H9 (cell line): ENCODE results near the gene PLA2G5. TPM values are rescaled to one million over a fixed set of nuclear protein-coding genes. Genes with fewer than 3 reads are reported as not detected.

Experiments used
- DNase-seq: peaks from one replicate; pipeline ENCODE4 v3.0.0-alpha.2; 2017
- H2AFZ ChIP-seq: one replicate; pipeline ENCODE4 v1.6.1; 2013; ENCODE audit warnings: mild to moderate bottlenecking, low read length, control low read depth, moderate library complexity
- H2AK5ac ChIP-seq: 2 replicates; pipeline ENCODE4 v1.6.1; 2013; ENCODE audit warnings: low read length, control low read depth, mixed read lengths; ENCODE audit not compliant: insufficient read length
- H2BK120ac ChIP-seq: one replicate; pipeline ENCODE4 v1.6.1; 2013; ENCODE audit warnings: low read depth, mild to moderate bottlenecking, low read length, control low read depth, inconsistent platforms; ENCODE audit not compliant: poor library complexity, severe bottlenecking
- H2BK12ac ChIP-seq: 2 replicates; pipeline ENCODE4 v1.6.1; 2013; ENCODE audit warnings: low read length, control low read depth, mixed read lengths, low read depth; ENCODE audit not compliant: insufficient read length
- H2BK15ac ChIP-seq: 2 replicates; pipeline ENCODE4 v1.6.1; 2013; ENCODE audit warnings: low read depth, low read length, control low read depth
- H2BK20ac ChIP-seq: one replicate; pipeline ENCODE4 v1.6.1; 2013; ENCODE audit warnings: low read depth, mild to moderate bottlenecking, low read length, control low read depth, inconsistent platforms; ENCODE audit not compliant: poor library complexity, severe bottlenecking
- H2BK5ac ChIP-seq: 2 replicates; pipeline ENCODE4 v1.6.1; 2013; ENCODE audit warnings: low read length, control low read depth, mixed read lengths; ENCODE audit not compliant: insufficient read length
- H3K14ac ChIP-seq: 2 replicates; pipeline ENCODE4 v1.6.1; 2013; ENCODE audit warnings: low read length, control low read depth; ENCODE audit not compliant: insufficient read depth
- H3K18ac ChIP-seq: 2 replicates; pipeline ENCODE4 v1.6.1; 2013; ENCODE audit warnings: low read depth, mild to moderate bottlenecking, mixed read lengths, low read length, control low read depth; ENCODE audit not compliant: insufficient read length
- H3K23ac ChIP-seq: 2 replicates; pipeline ENCODE4 v1.6.1; 2013; ENCODE audit warnings: low read length, control low read depth, mixed read lengths, low read depth; ENCODE audit not compliant: insufficient read length
- H3K23me2 ChIP-seq: 2 replicates; pipeline ENCODE4 v1.6.1; 2013; ENCODE audit warnings: low read depth, mild to moderate bottlenecking, mixed read lengths, low read length, control low read depth; ENCODE audit not compliant: insufficient read length, poor library complexity, severe bottlenecking
- H3K27ac ChIP-seq: 2 replicates; pipeline ENCODE4 v1.5.1; 2013; ENCODE audit warnings: low read length, control low read depth, mixed read lengths, low read depth; ENCODE audit not compliant: insufficient read length
- H3K27me3 ChIP-seq: 2 replicates; pipeline ENCODE4 v1.6.1; 2013; ENCODE audit warnings: low read length, control low read depth, inconsistent platforms; ENCODE audit not compliant: insufficient read depth
- H3K4ac ChIP-seq: 2 replicates; pipeline ENCODE4 v1.6.1; 2013; ENCODE audit warnings: low read depth, mild to moderate bottlenecking, control low read depth, inconsistent platforms, low read length, moderate library complexity
- H3K4me1 ChIP-seq: 2 replicates; pipeline ENCODE4 v1.6.1; 2013; ENCODE audit warnings: low read length, control low read depth, inconsistent platforms; ENCODE audit not compliant: insufficient read depth
- H3K4me2 ChIP-seq: 2 replicates; pipeline ENCODE4 v1.6.1; 2013; ENCODE audit warnings: low read length, control low read depth, mixed read lengths; ENCODE audit not compliant: insufficient read length, insufficient read depth
- H3K56ac ChIP-seq: 2 replicates; pipeline ENCODE4 v1.6.1; 2013; ENCODE audit warnings: low read depth, mild to moderate bottlenecking, mixed read lengths, low read length, control low read depth; ENCODE audit not compliant: insufficient read length
- H3K79me1 ChIP-seq: 2 replicates; pipeline ENCODE4 v1.6.1; 2013; ENCODE audit warnings: low read depth, mild to moderate bottlenecking, moderate library complexity, low read length, control low read depth, inconsistent platforms; ENCODE audit not compliant: insufficient read depth, poor library complexity, severe bottlenecking
- H3K79me2 ChIP-seq: 2 replicates; pipeline ENCODE4 v1.6.1; 2013; ENCODE audit warnings: low read length, control low read depth, inconsistent platforms; ENCODE audit not compliant: insufficient read depth
- H3K9ac ChIP-seq: 2 replicates; pipeline ENCODE4 v1.6.1; 2013; ENCODE audit warnings: low read length, control low read depth, mixed read lengths; ENCODE audit not compliant: insufficient read length; ENCODE audit errors: extremely low read depth
- H3K9me3 ChIP-seq: one replicate; pipeline ENCODE4 v1.6.1; 2013; ENCODE audit warnings: low read depth, low read length, inconsistent platforms; ENCODE audit not compliant: control insufficient read depth
- H3T11ph ChIP-seq: one replicate; pipeline ENCODE4 v1.6.1; 2013; ENCODE audit warnings: mild to moderate bottlenecking, low read length, control low read depth, inconsistent platforms
- H4K20me1 ChIP-seq: one replicate; pipeline ENCODE4 v1.6.1; 2013; ENCODE audit not compliant: control insufficient read depth, insufficient read length, insufficient read depth
- H4K5ac ChIP-seq: 2 replicates; pipeline ENCODE4 v1.6.1; 2013; ENCODE audit warnings: low read depth, mild to moderate bottlenecking, mixed read lengths, low read length, control low read depth; ENCODE audit not compliant: insufficient read length
- H4K8ac ChIP-seq: replicated peaks from 2 replicates; pipeline ENCODE4 v1.6.1; 2013; ENCODE audit warnings: low read length, control low read depth, mixed read lengths, low read depth; ENCODE audit not compliant: insufficient read length
- H4K91ac ChIP-seq: 2 replicates; pipeline ENCODE4 v1.6.1; 2013; ENCODE audit warnings: low read depth, mild to moderate bottlenecking, moderate library complexity, mixed read lengths, low read length, control low read depth; ENCODE audit not compliant: insufficient read length
- H3K27ac Mint-ChIP-seq, 3 experiments: 2 replicates in 2 of 3; 3 replicates in 1 of 3; pipeline ENCODE4 v1.8.0; 2020 to 2021; ENCODE audit warnings: mixed read lengths in 3 of 3, mild to moderate bottlenecking in 1 of 3, moderate library complexity in 1 of 3
- H3K27me3 Mint-ChIP-seq: 2 replicates; pipeline ENCODE4 v1.8.0; 2021; ENCODE audit warnings: low read depth, mild to moderate bottlenecking, moderate library complexity, mixed read lengths
- H3K36me3 Mint-ChIP-seq, 3 experiments: 2 replicates in 2 of 3; 3 replicates in 1 of 3; pipeline ENCODE4 v1.8.0; 2020 to 2021; ENCODE audit warnings: low read depth in 3 of 3, mixed read lengths in 3 of 3; ENCODE audit not compliant: insufficient read depth in 1 of 3
- H3K4me1 Mint-ChIP-seq, 2 experiments: 2 replicates each; pipeline ENCODE4 v1.8.0; 2020; ENCODE audit warnings: mixed read lengths in 2 of 2
- H3K4me3 Mint-ChIP-seq, 2 experiments: 2 replicates in 1 of 2; 3 replicates in 1 of 2; pipeline ENCODE4 v1.8.0; 2020 to 2021; ENCODE audit warnings: mild to moderate bottlenecking in 2 of 2, mixed read lengths in 2 of 2, moderate library complexity in 1 of 2
- H3K9me3 Mint-ChIP-seq, 2 experiments: 2 replicates in 1 of 2; 3 replicates in 1 of 2; pipeline ENCODE4 v1.8.0; 2020; ENCODE audit warnings: mild to moderate bottlenecking in 2 of 2, mixed read lengths in 2 of 2, moderate library complexity in 1 of 2
- CTCF ChIP-seq: fragments of 200-600 bp; sonication (generic); conservative IDR thresholded peaks from 3 replicates; pipeline ENCODE4 v1.8.0; 2021; ENCODE audit warnings: antibody characterized with exemption, mild to moderate bottlenecking
- WGBS: extraction: QIAGEN DNeasy Blood & Tissue Kit; methylation state at CpG from one replicate; pipeline ENCODE4 v1.1.7; 2013; ENCODE audit warnings: missing lambda C conversion rate, low lambda C conversion rate, mixed read lengths; ENCODE audit not compliant: insufficient read length; ENCODE audit errors: extremely low coverage; 5-methylcytosine and 5-hydroxymethylcytosine counted together
- total RNA-seq: library from RNA; stranded (reverse); gene quantifications from 2 replicates; pipeline ENCODE4 v1.2.1, GENCODE V29; 2021

Gene PLA2G5
- total RNA-seq, 1 experiment from 2014 or later, result not detected

DNA sequence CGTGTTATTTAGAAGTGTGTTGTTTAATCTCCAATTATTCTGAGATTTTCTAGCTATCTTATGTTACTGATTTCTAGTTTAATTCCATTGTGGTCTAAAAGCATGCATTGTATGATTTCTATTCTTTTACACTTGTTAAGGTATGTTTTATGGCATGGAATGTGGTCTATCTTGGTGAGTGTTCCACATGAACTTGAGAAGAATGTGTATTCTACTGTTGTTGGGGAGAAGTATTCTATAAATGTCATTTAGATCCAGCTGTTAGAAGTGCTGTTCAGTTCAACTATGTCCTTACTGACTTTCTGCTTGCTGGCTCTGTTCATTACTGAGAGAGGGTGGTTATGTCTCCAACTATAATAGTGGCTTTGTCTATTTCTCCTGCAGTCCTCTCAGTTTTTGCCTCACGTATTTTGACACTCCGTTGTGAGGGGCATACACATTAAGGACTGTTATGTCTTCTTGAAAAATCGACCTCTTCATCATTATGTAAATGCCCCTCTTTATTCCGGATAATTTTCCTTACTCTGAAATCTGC lies 12.0 kb upstream of the PLA2G5 start:
- H2BK120ac ChIP-seq, result no peak overlapping the region
- no peaks in the 10 kb centered on the region for H3K27me3 ChIP-seq
- no peak overlapping the region for H3K27ac ChIP-seq
- no peaks in the 10 kb centered on the region for H4K20me1 ChIP-seq
- Mint-ChIP-seq H3K36me3 (peaks cover 0 to 1% (median under 1%) of the 10 kb centered on the region in 3 experiments; a peak in 4 of 7 replicates), H3K4me3 (no peak overlapping the region), H3K9me3 (peaks cover 14 to 34% of the 10 kb centered on the region in 2 experiments), H3K27me3 (peaks cover 1% of the 10 kb centered on the region), H3K4me1 (no peaks in the 10 kb centered on the region), H3K27ac (no peak overlapping the region)
- H3K23ac ChIP-seq, result no peak overlapping the region
- H4K5ac ChIP-seq, result no peak overlapping the region
- WGBS, result no CpG with 5 or more reads among the region's 5 CpGs
- H4K91ac ChIP-seq, result no peak overlapping the region
- no peak overlapping the region for H3T11ph ChIP-seq
- H3K4ac ChIP-seq, result no peak overlapping the region
- no peak overlapping the region for H3K14ac ChIP-seq
- DNase-seq, result no peak
- no peaks in the 10 kb centered on the region for H3K9me3 ChIP-seq
- H3K79me2 ChIP-seq, result no peaks in the 10 kb centered on the region
- no peaks in the 10 kb centered on the region for H3K79me1 ChIP-seq
- H3K4me1 ChIP-seq, result no peaks in the 10 kb centered on the region
- H4K8ac ChIP-seq, result no peak overlapping the region
- no peak overlapping the region for H3K56ac ChIP-seq
- no peak overlapping the region for H2BK20ac ChIP-seq
- H2AK5ac ChIP-seq, result no peak overlapping the region
- H2BK12ac ChIP-seq, result no peak overlapping the region
- H3K23me2 ChIP-seq, result no peaks in the 10 kb centered on the region
- H3K18ac ChIP-seq, result no peak overlapping the region
- no peak overlapping the region for H2BK15ac ChIP-seq
- no peak overlapping the region for H2AFZ ChIP-seq
- no peak overlapping the region for H3K4me2 ChIP-seq
- TF ChIP-seq CTCF, result no peak
- H2BK5ac ChIP-seq, result no peak overlapping the region
- no peak overlapping the region for H3K9ac ChIP-seq
